Neural crest cell (in vitro differentiated cells): ENCODE results near the gene FGD3. TPM values are rescaled to one million over a fixed set of nuclear protein-coding genes. Genes with fewer than 3 reads are reported as not detected.

Experiments
- DNase-seq: peaks from one replicate; pipeline ENCODE4 v3.0.0; 2021; ENCODE audit warnings: low read depth, mixed read lengths, low spot score
- H3K27ac Mint-ChIP-seq: one replicate; pipeline ENCODE4 v1.8.0; 2021; ENCODE audit warnings: mild to moderate bottlenecking, mixed read lengths; ENCODE audit not compliant: unreplicated experiment
- H3K27me3 Mint-ChIP-seq: 2 replicates; pipeline ENCODE4 v1.8.0; 2021; ENCODE audit warnings: low read depth, mild to moderate bottlenecking, mixed read lengths
- H3K36me3 Mint-ChIP-seq: 2 replicates; pipeline ENCODE4 v1.8.0; 2021; ENCODE audit warnings: low read depth, mild to moderate bottlenecking, mixed read lengths
- H3K4me1 Mint-ChIP-seq: 2 replicates; pipeline ENCODE4 v1.8.0; 2021; ENCODE audit warnings: mixed read lengths
- H3K4me3 Mint-ChIP-seq: one replicate; pipeline ENCODE4 v1.8.0; 2021; ENCODE audit warnings: mild to moderate bottlenecking, mixed read lengths
- H3K9me3 Mint-ChIP-seq: 2 replicates; pipeline ENCODE4 v1.8.0; 2021; ENCODE audit warnings: mixed read lengths
- total RNA-seq: library from RNA; stranded (reverse); gene quantifications from 2 replicates; pipeline ENCODE4 v1.2.1, GENCODE V29; 2021
- TF ChIP-seq, protein P1 (sequence below): fragments of 200-600 bp; sonication (generic); conservative IDR thresholded peaks from 2 replicates; pipeline ENCODE4 v1.5.0; 2021; ENCODE audit warnings: antibody characterized with exemption, mild to moderate bottlenecking

Gene FGD3
- total RNA-seq, 1 donor from 2014 or later = 4.1 TPM

GRCh38 chr9:92970467-92970923 lies 23.2 kb downstream of the FGD3 start:
- Mint-ChIP-seq H3K9me3 (no peaks in the 10 kb centered on the region), H3K4me1 (peaks cover 30% of the 10 kb centered on the region), H3K27ac (peak overlapping the region; percentile 74), H3K4me3 (peak overlapping the region; percentile 6), H3K36me3 (no peaks in the 10 kb centered on the region), H3K27me3 (no peaks in the 10 kb centered on the region)
- TF ChIP-seq, protein P1, sequence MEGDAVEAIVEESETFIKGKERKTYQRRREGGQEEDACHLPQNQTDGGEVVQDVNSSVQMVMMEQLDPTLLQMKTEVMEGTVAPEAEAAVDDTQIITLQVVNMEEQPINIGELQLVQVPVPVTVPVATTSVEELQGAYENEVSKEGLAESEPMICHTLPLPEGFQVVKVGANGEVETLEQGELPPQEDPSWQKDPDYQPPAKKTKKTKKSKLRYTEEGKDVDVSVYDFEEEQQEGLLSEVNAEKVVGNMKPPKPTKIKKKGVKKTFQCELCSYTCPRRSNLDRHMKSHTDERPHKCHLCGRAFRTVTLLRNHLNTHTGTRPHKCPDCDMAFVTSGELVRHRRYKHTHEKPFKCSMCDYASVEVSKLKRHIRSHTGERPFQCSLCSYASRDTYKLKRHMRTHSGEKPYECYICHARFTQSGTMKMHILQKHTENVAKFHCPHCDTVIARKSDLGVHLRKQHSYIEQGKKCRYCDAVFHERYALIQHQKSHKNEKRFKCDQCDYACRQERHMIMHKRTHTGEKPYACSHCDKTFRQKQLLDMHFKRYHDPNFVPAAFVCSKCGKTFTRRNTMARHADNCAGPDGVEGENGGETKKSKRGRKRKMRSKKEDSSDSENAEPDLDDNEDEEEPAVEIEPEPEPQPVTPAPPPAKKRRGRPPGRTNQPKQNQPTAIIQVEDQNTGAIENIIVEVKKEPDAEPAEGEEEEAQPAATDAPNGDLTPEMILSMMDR = no peak
- no peak for DNase-seq

GRCh38 chr9:92971121-92971520 lies 23.8 kb downstream of the FGD3 start:
- no peak overlapping the region for H3K27ac Mint-ChIP-seq
- H3K4me1 Mint-ChIP-seq = peaks cover 24% of the 10 kb centered on the region
- H3K27me3 Mint-ChIP-seq = no peaks in the 10 kb centered on the region
- H3K9me3 Mint-ChIP-seq = no peaks in the 10 kb centered on the region
- TF ChIP-seq, protein P1 = no peak
- no peaks in the 10 kb centered on the region for H3K36me3 Mint-ChIP-seq
- no peak overlapping the region for H3K4me3 Mint-ChIP-seq
- DNase-seq = no peak

GRCh38 chr9:92971776-92972175 lies 24.5 kb downstream of the FGD3 start:
- TF ChIP-seq, protein P1 = no peak
- no peak for DNase-seq
- H3K9me3 Mint-ChIP-seq = no peaks in the 10 kb centered on the region
- peaks cover 23% of the 10 kb centered on the region for H3K4me1 Mint-ChIP-seq
- H3K36me3 Mint-ChIP-seq = no peaks in the 10 kb centered on the region
- H3K27ac Mint-ChIP-seq = no peak overlapping the region
- no peaks in the 10 kb centered on the region for H3K27me3 Mint-ChIP-seq
- no peak overlapping the region for H3K4me3 Mint-ChIP-seq

- Mint-ChIP-seq H3K9me3 (no peaks in the 10 kb centered on the region), H3K36me3 (no peaks in the 10 kb centered on the region), H3K27ac (no peak overlapping the region), H3K27me3 (no peaks in the 10 kb centered on the region), H3K4me1 (peaks cover 23% of the 10 kb centered on the region), H3K4me3 (no peak overlapping the region)
- TF ChIP-seq, protein P1 = no peak
- no peak for DNase-seq
Measured at GRCh38 chr9:92973700-92974099, 26.4 kb downstream of the FGD3 start.

- no peaks in the 10 kb centered on the region for H3K9me3 Mint-ChIP-seq
- no peaks in the 10 kb centered on the region for H3K27me3 Mint-ChIP-seq
- H3K4me3 Mint-ChIP-seq = no peak overlapping the region
- no peak for DNase-seq
- H3K4me1 Mint-ChIP-seq = peaks cover 27% of the 10 kb centered on the region
- TF ChIP-seq, protein P1 = no peak
- H3K36me3 Mint-ChIP-seq = no peaks in the 10 kb centered on the region
- no peak overlapping the region for H3K27ac Mint-ChIP-seq
Measured at GRCh38 chr9:92974161-92974661, 26.9 kb downstream of the FGD3 start.
